DND-41 (cell line): Measurements from ENCODE around the gene RFX2.

Experiments
- ATAC-seq: fragments of 200-7000 bp; cut with Tn5 transposase; 3 replicates; pipeline ENCODE4 v1.9.1; 2021; ENCODE audit warnings: low read depth; ENCODE audit not compliant: insufficient read depth
- DNase-seq: peaks from one replicate; pipeline ENCODE4 v3.0.0-alpha.2; 2020
- H2AFZ ChIP-seq: 2 replicates; pipeline ENCODE4 v1.6.0; 2012; ENCODE audit warnings: low read depth, low read length
- H3K27ac ChIP-seq: 2 replicates; pipeline ENCODE4 v1.5.1; 2012; ENCODE audit warnings: low read length, inconsistent platforms
- H3K27me3 ChIP-seq: fragments of 200-600 bp; sonication (generic); 2 replicates; pipeline ENCODE4 v1.6.0; 2012; ENCODE audit warnings: low read length, mild to moderate bottlenecking, inconsistent platforms; ENCODE audit not compliant: insufficient read depth, poor library complexity
- H3K36me3 ChIP-seq: 2 replicates; pipeline ENCODE4 v1.5.1; 2012; ENCODE audit warnings: low read length, inconsistent platforms; ENCODE audit not compliant: insufficient read depth
- H3K4me1 ChIP-seq: 2 replicates; pipeline ENCODE4 v1.5.1; 2012; ENCODE audit warnings: mild to moderate bottlenecking, low read length; ENCODE audit not compliant: insufficient read depth
- H3K4me2 ChIP-seq: 2 replicates; pipeline ENCODE4 v1.6.0; 2012; ENCODE audit warnings: mild to moderate bottlenecking, moderate library complexity, low read length, inconsistent platforms; ENCODE audit not compliant: insufficient read depth
- H3K4me3 ChIP-seq, 2 experiments: fragments of 200-600 bp in 1 of 2; shearing (Covaris generic) in 1 of 2; 2 replicates each; pipeline ENCODE4 v1.5.1; 2012 to 2016; ENCODE audit warnings: inconsistent platforms in 2 of 2, low read length in 2 of 2, mild to moderate bottlenecking in 2 of 2, low read depth in 1 of 2, moderate library complexity in 1 of 2
- H3K79me2 ChIP-seq: 2 replicates; pipeline ENCODE4 v1.6.0; 2012; ENCODE audit warnings: low read length, inconsistent platforms; ENCODE audit not compliant: insufficient read depth
- H3K9ac ChIP-seq: 2 replicates; pipeline ENCODE4 v1.6.0; 2012; ENCODE audit warnings: low read depth, mild to moderate bottlenecking, inconsistent platforms, low read length, moderate library complexity
- H3K9me3 ChIP-seq: 2 replicates; pipeline ENCODE4 v1.5.1; 2012; ENCODE audit warnings: low read length, moderate library complexity, mild to moderate bottlenecking, inconsistent platforms; ENCODE audit not compliant: insufficient read depth, severe bottlenecking
- H4K20me1 ChIP-seq: 2 replicates; pipeline ENCODE4 v1.6.0; 2012; ENCODE audit warnings: low read length; ENCODE audit not compliant: insufficient read depth
- EZH2 ChIP-seq: IDR thresholded peaks from 3 replicates; pipeline ENCODE4 v1.6.1; 2012; ENCODE audit warnings: borderline replicate concordance, low read depth, mild to moderate bottlenecking, moderate library complexity, low read length, inconsistent platforms; ENCODE audit not compliant: severe bottlenecking
- TF ChIP-seq, protein P1 (sequence below): IDR thresholded peaks from 2 replicates; pipeline ENCODE4 v1.5.1; 2012; ENCODE audit warnings: borderline replicate concordance, low read length, moderate library complexity, mild to moderate bottlenecking; ENCODE audit not compliant: poor library complexity, severe bottlenecking; ENCODE audit errors: extremely low read depth

RFX2 gene

DNA sequence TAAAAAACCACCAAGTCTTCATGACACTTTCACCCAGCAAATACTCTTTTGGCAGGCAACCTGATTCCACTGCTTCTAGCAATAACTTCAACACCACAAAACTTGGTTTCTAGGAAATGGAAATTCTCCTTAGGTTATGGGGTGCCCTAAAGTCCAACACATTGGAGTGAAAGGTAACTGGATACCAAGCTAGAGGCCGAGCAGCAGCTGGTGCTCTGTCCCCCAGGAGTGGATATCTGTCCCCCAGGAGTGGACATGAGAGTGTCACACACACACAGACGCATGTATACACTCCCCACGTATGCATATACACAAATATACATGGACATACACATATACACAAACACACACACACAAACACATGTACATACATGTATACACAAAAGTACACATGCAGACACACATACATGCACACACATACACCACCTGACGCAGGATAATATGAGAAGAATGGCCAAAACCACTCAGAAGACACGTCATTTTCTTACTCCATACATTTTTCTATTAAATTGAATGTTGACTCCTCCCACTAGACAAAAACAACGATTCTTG is 50.8 kb downstream of the RFX2 start:
- H4K20me1 ChIP-seq: peaks cover 15% of the 10 kb centered on the region
- no peaks in the 10 kb centered on the region for H3K36me3 ChIP-seq
- H3K9ac ChIP-seq: no peak overlapping the region
- no peaks in the 10 kb centered on the region for H3K79me2 ChIP-seq
- ATAC-seq: no peak
- H3K4me3 ChIP-seq: no peak overlapping the region
- no peaks in the 10 kb centered on the region for H3K27me3 ChIP-seq
- DNase-seq: no peak
- TF ChIP-seq EZH2: no peak
- TF ChIP-seq, protein P1, sequence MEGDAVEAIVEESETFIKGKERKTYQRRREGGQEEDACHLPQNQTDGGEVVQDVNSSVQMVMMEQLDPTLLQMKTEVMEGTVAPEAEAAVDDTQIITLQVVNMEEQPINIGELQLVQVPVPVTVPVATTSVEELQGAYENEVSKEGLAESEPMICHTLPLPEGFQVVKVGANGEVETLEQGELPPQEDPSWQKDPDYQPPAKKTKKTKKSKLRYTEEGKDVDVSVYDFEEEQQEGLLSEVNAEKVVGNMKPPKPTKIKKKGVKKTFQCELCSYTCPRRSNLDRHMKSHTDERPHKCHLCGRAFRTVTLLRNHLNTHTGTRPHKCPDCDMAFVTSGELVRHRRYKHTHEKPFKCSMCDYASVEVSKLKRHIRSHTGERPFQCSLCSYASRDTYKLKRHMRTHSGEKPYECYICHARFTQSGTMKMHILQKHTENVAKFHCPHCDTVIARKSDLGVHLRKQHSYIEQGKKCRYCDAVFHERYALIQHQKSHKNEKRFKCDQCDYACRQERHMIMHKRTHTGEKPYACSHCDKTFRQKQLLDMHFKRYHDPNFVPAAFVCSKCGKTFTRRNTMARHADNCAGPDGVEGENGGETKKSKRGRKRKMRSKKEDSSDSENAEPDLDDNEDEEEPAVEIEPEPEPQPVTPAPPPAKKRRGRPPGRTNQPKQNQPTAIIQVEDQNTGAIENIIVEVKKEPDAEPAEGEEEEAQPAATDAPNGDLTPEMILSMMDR: no peak
- no peak overlapping the region for H3K27ac ChIP-seq
- no peak overlapping the region for H2AFZ ChIP-seq
- no peak overlapping the region for H3K4me2 ChIP-seq
- peaks cover 21% of the 10 kb centered on the region for H3K4me1 ChIP-seq
- no peaks in the 10 kb centered on the region for H3K9me3 ChIP-seq

DNA sequence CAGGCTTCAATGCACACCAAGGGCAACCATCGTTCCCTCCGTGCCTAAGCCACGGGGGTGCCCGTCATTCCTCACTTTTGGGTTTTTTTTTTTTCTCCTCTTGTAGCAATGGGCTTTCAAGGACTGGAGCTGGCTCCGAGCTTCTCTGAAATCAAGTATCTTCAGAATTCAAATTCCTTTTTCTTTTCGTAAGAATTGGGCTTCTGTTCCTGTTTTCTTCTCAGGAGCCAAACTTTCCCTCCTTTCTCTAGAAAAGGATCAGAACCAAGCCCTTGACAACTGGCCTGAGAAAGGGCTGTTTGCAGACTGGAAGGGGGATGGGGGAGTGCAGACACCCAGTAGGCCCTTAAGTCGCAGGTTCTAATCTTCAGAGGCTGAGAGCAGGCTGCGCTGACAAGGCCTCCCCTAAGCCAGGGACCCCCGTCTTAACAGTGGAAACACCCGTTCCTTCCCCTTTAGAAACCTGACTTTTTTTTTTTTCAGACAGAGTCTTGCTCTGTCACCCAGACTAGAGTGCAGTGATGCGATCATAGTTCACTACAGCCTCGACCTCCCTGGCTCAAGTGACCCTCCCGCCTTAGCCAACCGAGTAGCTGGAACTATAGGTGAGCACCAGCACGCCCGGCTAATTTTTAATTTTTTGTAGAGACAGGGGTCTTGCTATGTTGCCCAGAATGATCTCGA is 51.6 kb downstream of the RFX2 start:
- Histone ChIP-seq H3K4me2 (no peak overlapping the region), H3K4me3 (no peak overlapping the region), H3K27me3 (no peaks in the 10 kb centered on the region), H3K27ac (no peak overlapping the region), H3K79me2 (no peaks in the 10 kb centered on the region), H3K9ac (no peak overlapping the region), H2AFZ (no peak overlapping the region), H3K4me1 (peaks cover 21% of the 10 kb centered on the region), H3K36me3 (no peaks in the 10 kb centered on the region), H4K20me1 (peaks cover 6% of the 10 kb centered on the region), H3K9me3 (no peaks in the 10 kb centered on the region)
- ATAC-seq (no peak), DNase-seq (no peak)
- TF ChIP-seq, protein P1: no peak
- TF ChIP-seq EZH2: no peak

DNA sequence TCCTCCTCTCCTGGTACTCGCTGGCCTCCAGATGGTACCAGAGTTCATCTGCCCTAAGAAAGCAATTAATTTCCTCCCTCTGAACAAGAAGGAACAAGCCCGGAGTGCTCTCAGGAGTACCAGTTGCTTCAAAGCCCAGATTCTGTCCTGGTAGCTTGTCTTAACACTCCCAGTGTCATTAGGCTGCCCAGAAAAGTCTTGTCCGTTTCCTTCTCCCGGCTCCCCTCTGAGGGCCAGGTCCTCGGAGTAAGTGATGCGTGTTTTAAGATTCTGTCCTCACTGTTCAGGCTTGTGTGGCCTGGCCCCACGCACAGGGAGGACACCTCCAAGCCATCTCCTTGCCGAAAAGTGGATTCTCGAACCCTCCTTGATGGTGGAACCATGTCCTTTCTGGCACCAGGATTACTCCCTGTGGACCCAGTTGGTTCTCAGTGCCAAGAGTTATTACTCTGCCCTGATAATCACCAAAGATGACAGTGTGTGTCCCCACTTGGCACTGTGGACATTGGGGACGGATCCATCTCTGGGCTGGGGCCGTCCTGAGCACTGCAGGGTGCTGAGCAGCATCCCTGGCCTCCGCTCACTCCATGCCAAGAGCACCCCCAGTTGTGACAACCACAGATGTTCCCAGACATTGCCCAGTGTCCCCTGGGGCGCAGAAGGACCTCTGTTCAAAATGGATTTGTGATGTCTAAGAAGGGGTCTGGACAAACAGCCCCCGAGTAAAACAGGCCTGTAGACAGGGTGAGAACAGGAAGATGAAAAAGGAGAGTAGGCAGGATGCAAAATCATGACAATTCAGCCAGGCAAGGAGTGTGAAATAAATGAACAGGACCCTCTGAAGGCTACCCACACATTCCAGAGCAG is 52.4 kb downstream of the RFX2 start:
- TF ChIP-seq, protein P1: no peak
- TF ChIP-seq EZH2: no peak
- Histone ChIP-seq H4K20me1 (no peaks in the 10 kb centered on the region; the same call in 1 of the 2 replicates), H3K27me3 (no peaks in the 10 kb centered on the region), H3K4me1 (peaks cover 21% of the 10 kb centered on the region), H3K9me3 (no peaks in the 10 kb centered on the region), H3K36me3 (no peaks in the 10 kb centered on the region), H3K9ac (no peak overlapping the region), H3K27ac (no peak overlapping the region), H3K4me2 (no peak overlapping the region), H3K4me3 (no peak overlapping the region), H3K79me2 (no peaks in the 10 kb centered on the region), H2AFZ (no peak overlapping the region)
- DNase-seq (no peak), ATAC-seq (no peak)
